HepG2 (cell line): ENCODE results near the gene PCNT. TPM values are rescaled to one million over a fixed set of nuclear protein-coding genes. Genes with fewer than 3 reads are reported as not detected.

Experiments used
- ATAC-seq: fragments of 200-7000 bp; cut with Tn5 transposase; 3 replicates; pipeline ENCODE4 v1.9.1; 2020; ENCODE audit warnings: mild to moderate bottlenecking, moderate library complexity
- BruUV-seq: library from RNA; stranded (reverse); fragments of 400-500 nt; replicated peaks from 2 replicates; lab custom pipeline; 2021; lab: Mats Ljungman, UMichigan
- CTCF ChIA-PET: fragments of 300-600 bp; formaldehyde crosslinking; extraction: SDS; loops from one replicate; lab custom pipeline; 2021; ENCODE audit warnings: low total read pairs, inconsistent platforms, low intra/inter-chr PET ratio; lab: Yijun Ruan, JAX
- POLR2A ChIA-PET: fragments of 350-600 bp; sonication (Branson Sonifier 250); formaldehyde crosslinking; loops from one replicate; lab custom pipeline; 2020; ENCODE audit warnings: antibody characterized with exemption, inconsistent platforms; lab: Yijun Ruan, JAX
- DNase-seq: peaks from one replicate; pipeline ENCODE4 v3.0.0-alpha.2; 2015; ENCODE audit warnings: low spot score
- FAIRE-seq: peaks from 3 replicates; lab custom pipeline; 2011; peaks lifted over from hg19 to GRCh38; lab: Jason Lieb, UNC
- H2AFZ ChIP-seq: one replicate; pipeline ENCODE4 v1.6.1; 2011; ENCODE audit warnings: low read length, inconsistent platforms
- H3K27ac ChIP-seq: fragments of 300-600 bp; 3 replicates; pipeline ENCODE4 v1.8.0; 2011; ENCODE audit warnings: mixed run types, mild to moderate bottlenecking, mixed read lengths, low read length, inconsistent platforms; ENCODE audit not compliant: insufficient read depth; ENCODE audit errors: extremely low read length
- H3K27me3 ChIP-seq, 2 experiments: fragments of 200-600 bp in 1 of 2; 2 replicates in 1 of 2; 3 replicates in 1 of 2; pipeline versions ENCODE4 v1.6.0 to v1.8.0; 2011; ENCODE audit warnings: low read length in 2 of 2, mild to moderate bottlenecking in 2 of 2, moderate library complexity in 2 of 2, inconsistent platforms in 1 of 2; ENCODE audit not compliant: insufficient read depth in 2 of 2, control insufficient read depth in 1 of 2
- H3K36me3 ChIP-seq, 2 experiments: fragments of 200-600 bp in 1 of 2; replicated peaks in 1 of 2; 2 replicates in 1 of 2; 3 replicates in 1 of 2; pipeline versions ENCODE4 v1.5.1 to v1.8.0; 2011; ENCODE audit warnings: low read length in 2 of 2, inconsistent platforms in 1 of 2; ENCODE audit not compliant: insufficient read depth in 2 of 2, control insufficient read depth in 1 of 2
- H3K4me1 ChIP-seq: 2 replicates; pipeline ENCODE4 v1.5.1; 2012; ENCODE audit warnings: low read length, inconsistent platforms; ENCODE audit not compliant: insufficient read depth
- H3K4me2 ChIP-seq: 2 replicates; pipeline ENCODE4 v1.6.0; 2011; ENCODE audit warnings: low read depth, low read length, inconsistent platforms
- H3K4me3 ChIP-seq, 3 experiments: fragments of 200-600 bp in 1 of 3; sonication (generic), shearing (Covaris generic) in 1 of 3; replicated peaks in 1 of 3; 2 replicates each; pipeline ENCODE4 v1.5.1; 2011 to 2016; ENCODE audit warnings: low read length in 3 of 3, inconsistent platforms in 2 of 3, low read depth in 2 of 3, mild to moderate bottlenecking in 2 of 3, control low read depth in 1 of 3, mixed read lengths in 1 of 3; ENCODE audit not compliant: insufficient read depth in 1 of 3
- H3K79me2 ChIP-seq: one replicate; pipeline ENCODE4 v1.6.1; 2011; ENCODE audit warnings: low read length, inconsistent platforms; ENCODE audit not compliant: insufficient read depth
- H3K9ac ChIP-seq: 2 replicates; pipeline ENCODE4 v1.6.0; 2011; ENCODE audit warnings: mild to moderate bottlenecking, low read depth, low read length, inconsistent platforms; ENCODE audit not compliant: insufficient read depth
- H3K9me3 ChIP-seq: 2 replicates; pipeline ENCODE4 v1.5.1; 2012; ENCODE audit warnings: mild to moderate bottlenecking, low read length
- H4K20me1 ChIP-seq: 2 replicates; pipeline ENCODE4 v1.6.0; 2011; ENCODE audit warnings: inconsistent platforms, mild to moderate bottlenecking, low read length, moderate library complexity; ENCODE audit not compliant: insufficient read depth
- CBX5 ChIP-seq: sonication (generic); formaldehyde crosslinking; IDR thresholded peaks from 2 replicates; pipeline ENCODE4 v1.4.0; 2020; ENCODE audit warnings: missing genetic modification reagents, borderline replicate concordance
- DMAP1 ChIP-seq: IDR thresholded peaks from 2 replicates; pipeline ENCODE4 v1.6.1; 2016
- LCORL ChIP-seq, 2 experiments: fragments of 450-650 bp in 1 of 2; sonication (generic) in 1 of 2; formaldehyde crosslinking in 1 of 2; IDR thresholded peaks; 2 replicates each; pipeline versions ENCODE4 v1.5.0 to v1.6.1; 2017 to 2020; ENCODE audit warnings: antibody characterized with exemption in 1 of 2, missing genetic modification reagents in 1 of 2
- MIER3 ChIP-seq: IDR thresholded peaks from 2 replicates; pipeline ENCODE4 v1.6.1; 2016; ENCODE audit warnings: missing compliant biosample characterization, borderline replicate concordance
- NCOA5 ChIP-seq: sonication (generic); formaldehyde crosslinking; IDR thresholded peaks from 2 replicates; pipeline ENCODE4 v1.4.0; 2020; ENCODE audit warnings: missing genetic modification reagents
- RARG ChIP-seq: sonication (generic); formaldehyde crosslinking; IDR thresholded peaks from 2 replicates; pipeline ENCODE4 v1.4.0; 2020; ENCODE audit warnings: low read depth, mild to moderate bottlenecking, missing genetic modification reagents
- SP5 ChIP-seq: IDR thresholded peaks from 2 replicates; pipeline ENCODE4 v1.6.1; 2016; ENCODE audit warnings: low read depth, borderline replicate concordance
- ZNF430 ChIP-seq: sonication (generic); formaldehyde crosslinking; IDR thresholded peaks from 2 replicates; pipeline ENCODE4 v1.9.0; 2021; ENCODE audit warnings: mild to moderate bottlenecking, missing genetic modification reagents
- ZNF598 ChIP-seq: sonication (generic); formaldehyde crosslinking; IDR thresholded peaks from 2 replicates; pipeline ENCODE4 v1.5.1; 2020; ENCODE audit warnings: mild to moderate bottlenecking, missing genetic modification reagents, borderline replicate concordance
- ZNF776 ChIP-seq: sonication (generic); formaldehyde crosslinking; IDR thresholded peaks from 2 replicates; pipeline ENCODE4 v1.4.0; 2020; ENCODE audit warnings: mild to moderate bottlenecking, missing genetic modification reagents
- WGBS: methylation state at CpG from one replicate; pipeline ENCODE4 v1.1.6; 2017; ENCODE audit warnings: low lambda C conversion rate; 5-methylcytosine and 5-hydroxymethylcytosine counted together
- in situ Hi-C: cut with HindIII; loops from 2 replicates; pipeline ENCODE4 v1.10.0; 2017; ENCODE audit warnings: low pct_unique_long_range_greater_than_20kb; ENCODE audit not compliant: extremely low pct_ligation_motif_present
- intact Hi-C: fragments of 100-400 bp; cut with micrococcal nuclease; formaldehyde crosslinking; loops from one replicate; pipeline ENCODE4 v1.10.0; 2022; ENCODE audit not compliant: unreplicated experiment
- polyA plus RNA-seq, 8 experiments: library from polyadenylated mRNA; depleted of rRNA in 3 of 8; stranded (reverse) in 7 of 8; unstranded in 1 of 8; fragments of >200 nt; fragmentation: Illumina TruSeq in 4 of 8; extraction: Trizol in 4 of 8; gene quantifications; 2 replicates each; pipeline versions ENCODE4 v1.2.1 to v1.2.3, GENCODE V29; 2011 to 2016; ENCODE audit warnings: low read depth in 4 of 8, missing spikeins in 1 of 8, mixed read lengths in 1 of 8; ENCODE audit not compliant: insufficient read depth in 1 of 8
- total RNA-seq, 5 experiments: library from RNA; depleted of rRNA; stranded (reverse); fragments of >200 nt; fragmentation: Illumina TruSeq; extraction: Trizol; gene quantifications; 2 replicates each; pipeline ENCODE4 v1.2.3, GENCODE V29; 2016; ENCODE audit warnings: low read depth in 1 of 5
- TF ChIP-seq, protein P1 (sequence below): sonication (generic); formaldehyde crosslinking; IDR thresholded peaks from 2 replicates; pipeline ENCODE4 v1.4.0; 2020; ENCODE audit warnings: missing genetic modification reagents
- TF ChIP-seq, protein P2 (sequence below): sonication (generic); formaldehyde crosslinking; IDR thresholded peaks from 2 replicates; pipeline ENCODE4 v1.5.1; 2020; ENCODE audit warnings: missing genetic modification reagents, mild to moderate bottlenecking, borderline replicate concordance
- TF ChIP-seq, protein P3 (sequence below): sonication (generic); formaldehyde crosslinking; IDR thresholded peaks from 2 replicates; pipeline ENCODE4 v1.8.1; 2022; ENCODE audit warnings: low read depth, mild to moderate bottlenecking, missing genetic modification reagents
- TF ChIP-seq, protein P4 (sequence below): sonication (generic); formaldehyde crosslinking; IDR thresholded peaks from 2 replicates; pipeline ENCODE4 v1.4.0; 2020; ENCODE audit warnings: missing genetic modification reagents

Gene PCNT
- total and polyA plus RNA-seq, 2 of the 13 experiments (the other 11 are each of a cell fraction or from before 2014, with no cell fraction given), result 5.6 to 12.4 TPM

DNA sequence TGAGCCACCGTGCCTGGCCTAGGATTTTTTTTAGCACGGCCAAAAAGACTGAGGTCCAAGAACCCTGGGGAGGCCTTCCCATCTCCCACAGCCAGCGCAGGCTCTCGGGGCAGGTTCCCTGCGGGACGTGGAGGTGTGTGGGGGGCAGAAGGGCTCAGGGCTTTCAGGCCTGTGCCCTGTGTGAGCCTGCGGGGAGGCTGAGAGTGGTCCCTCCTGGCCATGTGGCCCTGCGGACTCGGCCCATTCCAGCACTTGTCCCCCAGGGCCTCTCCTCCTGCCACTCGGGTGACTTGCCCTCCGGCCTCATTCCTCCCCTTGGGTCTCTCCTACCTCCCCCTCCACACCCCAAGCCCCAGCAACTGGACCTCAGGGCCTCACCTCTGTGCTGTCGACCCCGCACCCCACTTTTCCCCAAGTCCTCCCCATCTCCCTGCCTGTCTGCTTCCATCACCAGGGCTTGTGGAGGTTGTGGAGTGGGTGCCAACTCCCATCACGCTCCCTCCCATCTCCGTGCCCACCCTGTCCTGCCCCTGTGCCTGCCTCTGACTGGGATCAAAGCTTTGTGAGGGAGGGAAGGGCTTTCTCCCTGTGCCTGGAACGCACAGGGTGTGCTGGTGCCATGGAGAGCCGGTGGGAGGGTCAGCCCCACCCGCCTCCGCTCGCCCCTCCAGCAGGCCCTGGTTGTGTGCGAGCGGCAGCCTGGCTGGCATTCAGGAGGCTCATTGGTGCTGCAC is 102.5 kb downstream of the PCNT start:
- DNase-seq, result no peak
- FAIRE-seq, result no peak
- CTCF ChIA-PET, result no interaction called here
- Histone ChIP-seq H3K9me3 (no peaks in the 10 kb centered on the region), H3K9ac (no peak overlapping the region), H4K20me1 (no peaks in the 10 kb centered on the region), H3K27me3 (no peaks in the 10 kb centered on the region), H3K79me2 (no peaks in the 10 kb centered on the region), H2AFZ (no peak overlapping the region), H3K4me2 (no peak overlapping the region), H3K4me1 (no peaks in the 10 kb centered on the region), H3K36me3 (peaks cover 13 to 39% of the 10 kb centered on the region in 2 experiments), H3K4me3 (no peak overlapping the region), H3K27ac (no peak overlapping the region)
- BruUV-seq, result no TSS peak
- in situ Hi-C loops (no loop called here), intact Hi-C loops (no loop called here)
- ATAC-seq, result no peak
- WGBS, result 95% methylated on average over 10 of the region's 22 CpGs
- POLR2A ChIA-PET, result no interaction called here
- TF ChIP-seq, protein P1, sequence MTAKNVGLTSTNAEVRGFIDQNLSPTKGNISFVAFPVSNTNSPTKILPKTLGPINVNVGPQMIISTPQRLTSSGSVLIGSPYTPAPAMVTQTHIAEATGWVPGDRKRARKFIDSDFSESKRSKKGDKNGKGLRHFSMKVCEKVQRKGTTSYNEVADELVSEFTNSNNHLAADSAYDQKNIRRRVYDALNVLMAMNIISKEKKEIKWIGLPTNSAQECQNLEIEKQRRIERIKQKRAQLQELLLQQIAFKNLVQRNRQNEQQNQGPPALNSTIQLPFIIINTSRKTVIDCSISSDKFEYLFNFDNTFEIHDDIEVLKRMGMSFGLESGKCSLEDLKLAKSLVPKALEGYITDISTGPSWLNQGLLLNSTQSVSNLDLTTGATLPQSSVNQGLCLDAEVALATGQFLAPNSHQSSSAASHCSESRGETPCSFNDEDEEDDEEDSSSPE (CRISPR knock-in tag), result no peak
- TF ChIP-seq NCOA5 (CRISPR knock-in tag) (no peak), LCORL (IDR thresholded peaks at IDR 0.05) (no peak), LCORL (CRISPR knock-in tag; IDR thresholded peaks at IDR 0.05) (no peak), MIER3 (CRISPR knock-in tag) (no peak), RARG (CRISPR knock-in tag) (no peak), ZNF598 (CRISPR knock-in tag) (no peak), ZNF430 (no peak), ZNF776 (CRISPR knock-in tag) (no peak), CBX5 (CRISPR knock-in tag) (no peak), SP5 (no peak), DMAP1 (CRISPR knock-in tag) (no peak)
- TF ChIP-seq, protein P2, sequence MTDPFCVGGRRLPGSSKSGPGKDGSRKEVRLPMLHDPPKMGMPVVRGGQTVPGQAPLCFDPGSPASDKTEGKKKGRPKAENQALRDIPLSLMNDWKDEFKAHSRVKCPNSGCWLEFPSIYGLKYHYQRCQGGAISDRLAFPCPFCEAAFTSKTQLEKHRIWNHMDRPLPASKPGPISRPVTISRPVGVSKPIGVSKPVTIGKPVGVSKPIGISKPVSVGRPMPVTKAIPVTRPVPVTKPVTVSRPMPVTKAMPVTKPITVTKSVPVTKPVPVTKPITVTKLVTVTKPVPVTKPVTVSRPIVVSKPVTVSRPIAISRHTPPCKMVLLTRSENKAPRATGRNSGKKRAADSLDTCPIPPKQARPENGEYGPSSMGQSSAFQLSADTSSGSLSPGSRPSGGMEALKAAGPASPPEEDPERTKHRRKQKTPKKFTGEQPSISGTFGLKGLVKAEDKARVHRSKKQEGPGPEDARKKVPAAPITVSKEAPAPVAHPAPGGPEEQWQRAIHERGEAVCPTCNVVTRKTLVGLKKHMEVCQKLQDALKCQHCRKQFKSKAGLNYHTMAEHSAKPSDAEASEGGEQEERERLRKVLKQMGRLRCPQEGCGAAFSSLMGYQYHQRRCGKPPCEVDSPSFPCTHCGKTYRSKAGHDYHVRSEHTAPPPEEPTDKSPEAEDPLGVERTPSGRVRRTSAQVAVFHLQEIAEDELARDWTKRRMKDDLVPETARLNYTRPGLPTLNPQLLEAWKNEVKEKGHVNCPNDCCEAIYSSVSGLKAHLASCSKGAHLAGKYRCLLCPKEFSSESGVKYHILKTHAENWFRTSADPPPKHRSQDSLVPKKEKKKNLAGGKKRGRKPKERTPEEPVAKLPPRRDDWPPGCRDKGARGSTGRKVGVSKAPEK (CRISPR knock-in tag), result no peak
- TF ChIP-seq, protein P3, sequence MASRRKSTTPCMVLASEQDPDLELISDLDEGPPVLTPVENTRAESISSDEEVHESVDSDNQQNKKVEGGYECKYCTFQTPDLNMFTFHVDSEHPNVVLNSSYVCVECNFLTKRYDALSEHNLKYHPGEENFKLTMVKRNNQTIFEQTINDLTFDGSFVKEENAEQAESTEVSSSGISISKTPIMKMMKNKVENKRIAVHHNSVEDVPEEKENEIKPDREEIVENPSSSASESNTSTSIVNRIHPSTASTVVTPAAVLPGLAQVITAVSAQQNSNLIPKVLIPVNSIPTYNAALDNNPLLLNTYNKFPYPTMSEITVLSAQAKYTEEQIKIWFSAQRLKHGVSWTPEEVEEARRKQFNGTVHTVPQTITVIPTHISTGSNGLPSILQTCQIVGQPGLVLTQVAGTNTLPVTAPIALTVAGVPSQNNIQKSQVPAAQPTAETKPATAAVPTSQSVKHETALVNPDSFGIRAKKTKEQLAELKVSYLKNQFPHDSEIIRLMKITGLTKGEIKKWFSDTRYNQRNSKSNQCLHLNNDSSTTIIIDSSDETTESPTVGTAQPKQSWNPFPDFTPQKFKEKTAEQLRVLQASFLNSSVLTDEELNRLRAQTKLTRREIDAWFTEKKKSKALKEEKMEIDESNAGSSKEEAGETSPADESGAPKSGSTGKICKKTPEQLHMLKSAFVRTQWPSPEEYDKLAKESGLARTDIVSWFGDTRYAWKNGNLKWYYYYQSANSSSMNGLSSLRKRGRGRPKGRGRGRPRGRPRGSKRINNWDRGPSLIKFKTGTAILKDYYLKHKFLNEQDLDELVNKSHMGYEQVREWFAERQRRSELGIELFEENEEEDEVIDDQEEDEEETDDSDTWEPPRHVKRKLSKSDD (CRISPR knock-in tag), result no peak
- TF ChIP-seq, protein P4, sequence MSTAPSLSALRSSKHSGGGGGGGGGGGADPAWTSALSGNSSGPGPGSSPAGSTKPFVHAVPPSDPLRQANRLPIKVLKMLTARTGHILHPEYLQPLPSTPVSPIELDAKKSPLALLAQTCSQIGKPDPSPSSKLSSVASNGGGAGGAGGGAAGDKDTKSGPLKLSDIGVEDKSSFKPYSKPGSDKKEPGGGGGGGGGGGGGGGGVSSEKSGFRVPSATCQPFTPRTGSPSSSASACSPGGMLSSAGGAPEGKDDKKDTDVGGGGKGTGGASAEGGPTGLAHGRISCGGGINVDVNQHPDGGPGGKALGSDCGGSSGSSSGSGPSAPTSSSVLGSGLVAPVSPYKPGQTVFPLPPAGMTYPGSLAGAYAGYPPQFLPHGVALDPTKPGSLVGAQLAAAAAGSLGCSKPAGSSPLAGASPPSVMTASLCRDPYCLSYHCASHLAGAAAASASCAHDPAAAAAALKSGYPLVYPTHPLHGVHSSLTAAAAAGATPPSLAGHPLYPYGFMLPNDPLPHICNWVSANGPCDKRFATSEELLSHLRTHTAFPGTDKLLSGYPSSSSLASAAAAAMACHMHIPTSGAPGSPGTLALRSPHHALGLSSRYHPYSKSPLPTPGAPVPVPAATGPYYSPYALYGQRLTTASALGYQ (CRISPR knock-in tag), result no peak
